Left lung (tissue), 10 donors: ENCODE measurements around the gene RPS5. TPM values are rescaled to one million over a fixed set of nuclear protein-coding genes. Genes with fewer than 3 reads are reported as not detected.

Experiments used
- ATAC-seq: fragments of 200-7000 bp; cut with Tn5 transposase; one replicate; pipeline ENCODE4 v1.9.1; 2020; ENCODE audit warnings: moderate library complexity
- DNase-seq, 4 donors: peaks; one replicate each; pipeline ENCODE4 v3.0.0-alpha.2; 2013 to 2020
- H3K27ac ChIP-seq, 2 donors: fragments of 200-600 bp; sonication (generic) in 1 of 2; one replicate each; pipeline versions ENCODE4 v1.5.0 to v1.8.0; 2020 to 2021
- H3K27me3 ChIP-seq, 2 donors: fragments of 200-600 bp; sonication (generic) in 1 of 2; one replicate each; pipeline versions ENCODE4 v1.5.0 to v1.8.0; 2020 to 2021
- H3K36me3 ChIP-seq, 2 donors: fragments of 200-600 bp; sonication (generic) in 1 of 2; one replicate each; pipeline versions ENCODE4 v1.5.0 to v1.8.0; 2020 to 2021
- H3K4me1 ChIP-seq, 2 donors: fragments of 200-600 bp; one replicate each; pipeline ENCODE4 v1.8.0; 2021
- H3K4me3 ChIP-seq, 2 donors: fragments of 200-600 bp; sonication (generic) in 1 of 2; one replicate each; pipeline versions ENCODE4 v1.5.0 to v1.8.0; 2020 to 2021; ENCODE audit warnings: mild to moderate bottlenecking in 1 of 2
- H3K9me3 ChIP-seq, 2 donors: fragments of 200-600 bp; sonication (generic) in 1 of 2; one replicate each; pipeline versions ENCODE4 v1.5.0 to v1.8.0; 2020 to 2021
- intact Hi-C, 2 donors: fragments of 100-400 bp; cut with DNase I; formaldehyde crosslinking; loops; one replicate each; pipeline versions ENCODE4 v1.11.2 to v1.14.2; 2022
- polyA plus RNA-seq, 6 donors: library from polyadenylated mRNA; unstranded; fragments of 120-200 nt; gene quantifications; one replicate each; pipeline ENCODE4 v1.2.1, GENCODE V29; 2013; ENCODE audit not compliant: insufficient read length in 6 of 6
- total RNA-seq, 2 donors: library from RNA; stranded (reverse); fragmentation: NEBNext Ultra II Directional; extraction: Animal tissue kit (Norgen Biotek cat#: 25700); gene quantifications; one replicate each; pipeline ENCODE4 v1.2.1, GENCODE V29; 2021
- TF ChIP-seq, protein P1 (sequence below), 2 donors: fragments of 200-600 bp; sonication (generic) in 1 of 2; IDR thresholded peaks; one replicate each; pipeline versions ENCODE4 v1.5.0 to v1.8.0; 2021; ENCODE audit warnings: antibody characterized with exemption in 2 of 2
- donor health status: DM: no; HTN: yes; CAD: no.
- donor health status: DM: no; HTN: no; CAD: no.

Gene RPS5
- total and polyA plus RNA-seq, 8 donors, result 842 to 1,479 (median 1,280) TPM

DNA sequence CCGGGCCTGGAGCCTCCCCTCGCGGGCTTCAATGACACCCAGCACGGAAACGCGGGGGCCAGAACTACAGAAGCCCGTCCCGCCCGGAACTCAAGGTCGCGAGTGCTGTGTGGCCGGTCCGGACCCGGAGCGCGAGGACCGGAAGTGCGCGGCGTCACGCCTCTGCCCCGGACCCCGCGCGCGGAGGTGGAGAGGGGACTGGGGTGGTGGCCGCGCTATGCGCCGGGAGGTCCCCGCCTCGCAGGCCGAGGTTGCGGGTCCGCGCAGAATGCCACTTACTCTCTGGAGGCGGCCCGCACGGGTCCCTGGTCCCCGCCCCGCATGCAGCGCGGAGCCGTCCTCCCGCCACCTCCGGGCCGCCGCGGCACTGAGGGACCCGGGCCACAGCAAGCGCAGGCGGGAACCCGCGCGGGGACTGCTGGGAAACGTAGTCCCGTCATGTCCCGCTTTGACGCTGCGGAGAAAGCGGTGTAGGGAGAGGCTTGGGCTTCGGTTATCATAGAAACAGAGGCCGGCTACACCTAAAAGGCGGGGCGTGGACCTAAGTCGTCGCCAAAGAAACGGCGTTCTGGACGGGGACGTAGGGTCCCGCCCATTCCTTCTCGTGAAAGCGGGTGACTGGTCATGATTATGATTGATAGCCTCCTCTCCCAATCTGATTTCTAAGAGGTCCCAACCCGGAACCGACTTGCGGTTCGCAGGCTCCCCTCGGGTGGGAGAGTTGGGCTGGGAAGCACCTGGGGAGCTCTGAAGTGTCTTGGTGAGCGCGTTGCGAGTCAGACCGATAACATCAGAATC is 6.2 kb upstream of the RPS5 start, which contains the start of gene ZNF837:
ZNF837 (minus strand) TSS at position 369 of the 798 bp plus-strand sequence. CDS start 11,698 bp downstream, outside the sequence.
- intact Hi-C loops, result no loop called here
- TF ChIP-seq, protein P1, sequence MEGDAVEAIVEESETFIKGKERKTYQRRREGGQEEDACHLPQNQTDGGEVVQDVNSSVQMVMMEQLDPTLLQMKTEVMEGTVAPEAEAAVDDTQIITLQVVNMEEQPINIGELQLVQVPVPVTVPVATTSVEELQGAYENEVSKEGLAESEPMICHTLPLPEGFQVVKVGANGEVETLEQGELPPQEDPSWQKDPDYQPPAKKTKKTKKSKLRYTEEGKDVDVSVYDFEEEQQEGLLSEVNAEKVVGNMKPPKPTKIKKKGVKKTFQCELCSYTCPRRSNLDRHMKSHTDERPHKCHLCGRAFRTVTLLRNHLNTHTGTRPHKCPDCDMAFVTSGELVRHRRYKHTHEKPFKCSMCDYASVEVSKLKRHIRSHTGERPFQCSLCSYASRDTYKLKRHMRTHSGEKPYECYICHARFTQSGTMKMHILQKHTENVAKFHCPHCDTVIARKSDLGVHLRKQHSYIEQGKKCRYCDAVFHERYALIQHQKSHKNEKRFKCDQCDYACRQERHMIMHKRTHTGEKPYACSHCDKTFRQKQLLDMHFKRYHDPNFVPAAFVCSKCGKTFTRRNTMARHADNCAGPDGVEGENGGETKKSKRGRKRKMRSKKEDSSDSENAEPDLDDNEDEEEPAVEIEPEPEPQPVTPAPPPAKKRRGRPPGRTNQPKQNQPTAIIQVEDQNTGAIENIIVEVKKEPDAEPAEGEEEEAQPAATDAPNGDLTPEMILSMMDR (IDR thresholded peaks at IDR 0.05), result no peak
- H3K27ac ChIP-seq, result peak within 1 kb of the TSS; percentile 92 to 96
- H3K9me3 ChIP-seq, result no peaks in the 10 kb centered on the region
- peak within 1 kb of the TSS; percentile 70 to 83 for H3K4me3 ChIP-seq
- H3K4me1 ChIP-seq, result peaks cover 14 to 35% of the 10 kb centered on the region in 2 donors
- DNase-seq, result peak; percentile 98 to 100 (median 100)
- peak; percentile 95 for ATAC-seq
- no peaks in the 10 kb centered on the region for H3K27me3 ChIP-seq
- H3K36me3 ChIP-seq, result no peaks in the 10 kb centered on the region

DNA sequence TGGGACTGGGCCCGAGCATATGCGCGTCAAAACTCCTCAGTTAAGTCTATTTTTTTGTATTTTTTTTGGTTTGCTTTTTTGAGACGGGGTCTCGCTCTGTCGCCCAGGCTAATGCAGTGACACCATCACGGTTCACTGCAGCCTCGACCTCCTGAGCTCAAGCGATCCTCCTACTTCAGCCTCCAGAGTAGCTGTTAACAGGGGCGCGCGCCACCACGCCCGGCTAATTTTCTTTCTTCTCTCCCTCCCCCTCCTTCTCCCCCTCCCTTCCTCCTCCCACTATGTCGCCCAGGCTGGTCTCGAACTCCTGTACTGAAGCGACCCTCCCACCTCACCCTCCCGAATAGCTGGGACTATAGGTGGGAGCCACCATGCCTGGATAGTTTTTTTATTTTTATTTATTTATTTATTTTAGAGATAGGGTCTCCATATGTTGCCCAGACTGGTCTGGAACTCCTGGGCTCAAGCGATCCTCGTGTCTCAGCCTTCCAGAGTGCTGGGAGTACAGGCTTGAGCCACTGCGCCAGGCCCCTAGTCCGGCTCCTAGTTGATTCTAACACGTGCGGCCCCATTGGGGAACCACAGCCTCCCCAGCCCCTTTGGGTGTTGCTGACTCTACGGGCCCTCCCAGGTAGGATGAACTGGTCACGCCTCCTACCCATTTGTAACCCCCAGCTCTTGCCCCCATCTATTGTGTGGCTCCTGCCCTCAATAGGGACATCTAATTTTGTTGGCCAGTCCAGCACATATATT is 5.4 kb upstream of the RPS5 start:
- Histone ChIP-seq H3K9me3 (no peaks in the 10 kb centered on the region), H3K27me3 (no peaks in the 10 kb centered on the region), H3K4me3 (peak overlapping the region; percentile 70 to 83), H3K27ac (peak overlapping the region; percentile 92 to 96), H3K36me3 (no peaks in the 10 kb centered on the region), H3K4me1 (peaks cover 17 to 43% of the 10 kb centered on the region in 2 donors)
- ATAC-seq, result no peak
- peak in 2 of 4 donors; percentile 36 to 67 for DNase-seq
- TF ChIP-seq, protein P1 (IDR thresholded peaks at IDR 0.05), result no peak
- intact Hi-C loops, result no loop called here

DNA sequence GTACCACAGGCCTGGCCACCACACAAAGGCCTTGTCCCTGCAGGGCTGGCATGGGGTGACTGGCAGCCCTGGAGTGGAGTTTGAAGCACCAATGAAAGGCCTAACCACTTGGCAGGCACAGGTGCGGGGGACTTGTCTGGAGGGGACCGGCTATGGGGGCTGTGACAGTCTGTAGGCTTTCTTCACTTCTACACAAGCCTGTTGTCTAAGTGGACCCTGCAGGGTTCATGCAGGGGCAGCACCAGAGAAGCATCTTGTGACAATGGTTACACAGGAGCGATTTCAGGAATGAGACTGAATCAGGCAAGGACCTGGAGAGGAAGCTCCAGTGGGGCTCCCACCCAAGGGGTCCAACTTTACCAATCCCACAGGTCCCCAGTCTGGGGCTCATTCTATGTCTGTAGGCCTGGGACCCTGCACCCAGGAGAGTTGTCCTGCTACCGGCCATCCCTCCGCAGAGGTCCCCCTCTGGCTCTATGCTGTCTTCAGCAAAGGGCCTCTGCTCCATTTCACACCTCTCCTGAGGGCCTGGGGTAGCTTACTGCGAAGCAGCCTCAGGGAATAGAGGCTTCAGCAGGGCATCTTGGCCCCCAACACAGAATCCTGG is 4.0 kb upstream of the RPS5 start:
- H3K27me3 ChIP-seq, result no peaks in the 10 kb centered on the region
- ATAC-seq (no peak), DNase-seq (peak in 1 of 4 donors; percentile 33)
- H3K4me1 ChIP-seq, result peaks cover 22 to 48% of the 10 kb centered on the region in 2 donors
- TF ChIP-seq, protein P1 (IDR thresholded peaks at IDR 0.05), result no peak
- intact Hi-C loops, result no loop called here
- no peak overlapping the region for H3K4me3 ChIP-seq
- no peaks in the 10 kb centered on the region for H3K9me3 ChIP-seq
- peaks cover 0 to 2% of the 10 kb centered on the region in 2 donors for H3K36me3 ChIP-seq
- no peak overlapping the region for H3K27ac ChIP-seq

DNA sequence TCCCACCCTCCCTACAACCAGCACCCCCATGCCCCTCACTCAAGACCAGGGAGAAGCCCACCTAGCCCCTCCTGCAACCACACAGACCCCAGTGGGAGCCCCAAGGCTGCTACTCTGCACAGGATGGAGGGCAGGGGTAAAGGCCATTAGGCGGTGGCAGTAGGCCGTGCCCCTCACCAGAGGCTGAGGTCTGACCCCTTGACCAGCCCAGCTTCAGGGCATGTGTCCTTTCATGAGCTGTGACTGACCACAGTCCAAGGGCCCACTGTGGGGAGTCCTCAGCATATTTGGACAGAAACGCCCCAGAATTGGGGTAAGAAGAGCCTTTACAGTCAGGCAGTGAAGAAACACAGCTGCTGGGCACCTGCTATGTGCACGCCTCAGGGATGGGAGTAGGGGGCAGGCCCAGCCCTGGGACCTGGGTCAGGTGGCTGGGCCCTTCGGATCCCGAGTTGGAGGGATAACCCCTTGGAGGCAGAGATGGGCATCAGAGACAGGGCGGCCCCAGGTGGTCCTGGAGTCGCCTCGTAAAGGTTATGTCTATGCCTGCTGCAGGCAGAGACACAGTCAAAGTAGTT is 1.7 kb upstream of the RPS5 start:
- ATAC-seq (no peak), DNase-seq (peak in 1 of 4 donors; percentile 58)
- H3K27ac ChIP-seq, result peak overlapping the region in 1 of 2 donors; percentile 98
- no peaks in the 10 kb centered on the region for H3K9me3 ChIP-seq
- TF ChIP-seq, protein P1 (IDR thresholded peaks at IDR 0.05), result no peak
- H3K27me3 ChIP-seq, result no peaks in the 10 kb centered on the region
- peaks cover 0 to 24% of the 10 kb centered on the region in 2 donors for H3K36me3 ChIP-seq
- peaks cover 17 to 59% of the 10 kb centered on the region in 2 donors for H3K4me1 ChIP-seq
- peak overlapping the region in 1 of 2 donors; percentile 74 for H3K4me3 ChIP-seq
- intact Hi-C loops, result no loop called here
